WI38 (cell line): Measurements from ENCODE around the gene TSPAN32.

Experiments
- H3K4me3 ChIP-seq: 2 replicates; pipeline ENCODE4 v1.5.1; 2011; ENCODE audit warnings: low read depth, mild to moderate bottlenecking, control low read depth, low read length
- CTCF ChIP-seq: IDR thresholded peaks from 2 replicates; pipeline ENCODE4 v1.5.1; 2012; ENCODE audit warnings: low read depth, mild to moderate bottlenecking, control low read depth, low read length

TSPAN32 gene

GRCh38 chr11:2293984-2294925 lies 7.6 kb upstream of the TSPAN32 start:
- no peak overlapping the region for H3K4me3 ChIP-seq
- TF ChIP-seq CTCF: no peak

GRCh38 chr11:2294926-2295290 lies 6.9 kb upstream of the TSPAN32 start:
- no peak for TF ChIP-seq CTCF
- H3K4me3 ChIP-seq: no peak overlapping the region

- H3K4me3 ChIP-seq: no peak overlapping the region
- TF ChIP-seq CTCF: no peak
Observed at GRCh38 chr11:2295971-2296912, 5.6 kb upstream of the TSPAN32 start.

GRCh38 chr11:2296913-2297622 lies 4.7 kb upstream of the TSPAN32 start:
- H3K4me3 ChIP-seq: no peak overlapping the region
- no peak for TF ChIP-seq CTCF

- TF ChIP-seq CTCF: no peak
- H3K4me3 ChIP-seq: no peak overlapping the region
Observed at GRCh38 chr11:2297623-2298030, 4.2 kb upstream of the TSPAN32 start.

- H3K4me3 ChIP-seq: no peak overlapping the region
- TF ChIP-seq CTCF: no peak
Observed at GRCh38 chr11:2298131-2298794, 3.5 kb upstream of the TSPAN32 start.
